AG04450 (cell line): Measurements from ENCODE around the gene NEDD4L. TPM values are rescaled to one million over a fixed set of nuclear protein-coding genes. Genes with fewer than 3 reads are reported as not detected.

Experiments
- CTCF ChIA-PET: fragments of 300-600, 350-600 bp; formaldehyde crosslinking; extraction: SDS; loops from one replicate; lab custom pipeline; 2022; ENCODE audit warnings: antibody characterized with exemption, inconsistent platforms; lab: Charles Lee
- POLR2A ChIA-PET: fragments of 350-600 bp; formaldehyde crosslinking; extraction: SDS; loops from one replicate; lab custom pipeline; 2021; ENCODE audit warnings: antibody characterized with exemption, inconsistent platforms; lab: Yijun Ruan, JAX
- DNase-seq: peaks from one replicate; pipeline ENCODE4 v3.0.0-alpha.2; 2011; ENCODE audit warnings: low read depth, low spot score
- H3K27ac ChIP-seq: one replicate; pipeline ENCODE4 v1.5.1; 2012; ENCODE audit warnings: low read depth, low read length, control low read depth
- H3K27me3 ChIP-seq: one replicate; pipeline ENCODE4 v1.6.0; 2012; ENCODE audit warnings: low read length; ENCODE audit not compliant: control insufficient read depth, insufficient read depth
- H3K4me3 ChIP-seq: 2 replicates; pipeline ENCODE4 v1.5.1; 2011; ENCODE audit warnings: mild to moderate bottlenecking, low read depth, low read length, control low read depth
- H3K9me3 ChIP-seq: 2 replicates; pipeline ENCODE4 v1.5.1; 2012; ENCODE audit warnings: low read length; ENCODE audit not compliant: control insufficient read depth, insufficient read depth
- CTCF ChIP-seq: IDR thresholded peaks from 2 replicates; pipeline ENCODE4 v1.5.1; 2011; ENCODE audit warnings: low read depth, low read length, control low read depth, inconsistent platforms
- polyA plus RNA-seq: library from polyadenylated mRNA; depleted of rRNA; stranded (reverse); fragments of >200 nt; gene quantifications from 2 replicates; pipeline ENCODE4 v1.2.3, GENCODE V29; 2011

NEDD4L gene
- polyA plus RNA-seq, 1 experiment, result 15.0 TPM

DNA sequence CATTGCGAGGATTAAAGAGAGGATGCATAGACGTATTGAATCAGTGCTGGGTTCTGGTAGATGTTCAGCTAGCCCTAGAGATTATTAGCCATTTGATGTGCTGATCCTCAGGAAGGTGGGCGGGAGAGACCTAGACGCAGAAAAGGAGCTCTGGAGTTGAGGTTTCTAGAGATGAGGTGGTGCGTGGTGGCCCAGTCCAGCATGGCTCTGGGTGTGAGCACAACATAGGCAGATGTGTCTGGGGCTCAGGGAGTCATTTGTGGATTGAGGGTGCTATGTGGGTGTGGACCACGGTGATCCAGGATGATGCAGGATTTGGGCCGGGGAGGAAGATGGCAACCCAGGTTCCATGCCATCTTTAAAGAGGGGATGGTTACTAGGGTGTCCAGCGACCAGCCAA lies 102.1 kb downstream of the NEDD4L start:
- no peak overlapping the region for H3K27ac ChIP-seq
- H3K4me3 ChIP-seq, result no peak overlapping the region
- H3K9me3 ChIP-seq, result peaks cover 3% of the 10 kb centered on the region; the same call in 1 of the 2 replicates
- POLR2A ChIA-PET, result no interaction called here
- DNase-seq, result no peak
- H3K27me3 ChIP-seq, result peaks cover 3% of the 10 kb centered on the region
- TF ChIP-seq CTCF, result no peak
- CTCF ChIA-PET, result interaction anchor here (0.6 to 3.2 kb wide), 3 partner anchors 9 to 297 kb away, joined by 3 to 14 read pairs (median 3); no protein-coding TSS in a partner anchor

DNA sequence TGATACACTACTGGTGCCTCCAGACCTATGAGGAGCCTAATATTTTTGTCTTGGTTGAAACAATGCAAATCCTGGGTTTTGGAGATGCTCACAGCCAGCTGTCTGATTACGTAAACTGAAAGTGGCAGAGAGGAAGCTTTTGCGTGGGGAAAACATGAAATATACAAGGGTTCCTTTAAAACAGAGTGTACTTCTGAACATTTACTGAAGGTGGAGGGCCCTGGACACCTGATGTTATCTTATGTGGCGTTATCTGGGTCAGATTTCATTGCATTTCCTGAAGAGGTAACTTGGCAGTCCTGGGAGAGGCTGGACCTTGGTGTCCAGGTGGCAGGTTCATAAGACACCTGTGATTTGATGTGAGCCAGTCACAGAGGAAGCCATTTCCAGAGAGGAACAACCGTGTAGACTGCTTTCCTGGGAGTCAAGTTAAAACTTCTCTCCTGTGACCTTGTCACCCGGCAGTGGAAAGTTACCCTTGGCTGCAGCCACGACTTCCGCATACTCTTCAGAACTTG lies 105.0 kb downstream of the NEDD4L start:
- H3K27ac ChIP-seq, result no peak overlapping the region
- no peak for TF ChIP-seq CTCF
- peaks cover 3% of the 10 kb centered on the region; the same call in 1 of the 2 replicates for H3K9me3 ChIP-seq
- H3K27me3 ChIP-seq, result peaks cover 3% of the 10 kb centered on the region
- no peak overlapping the region for H3K4me3 ChIP-seq
- CTCF ChIA-PET, result interaction anchor here (1.4 kb wide), 2 partner anchors 13 to 32 kb away, joined by 4 to 6 read pairs; no protein-coding TSS in a partner anchor
- DNase-seq, result no peak
- POLR2A ChIA-PET, result no interaction called here

GRCh38 chr18:58150772-58151171 lies 106.7 kb downstream of the NEDD4L start:
- CTCF ChIA-PET, result interaction anchor here (0.8 to 1.1 kb wide), 2 partner anchors 29 to 30 kb away, joined by 3 read pairs; no protein-coding TSS in a partner anchor

GRCh38 chr18:58152216-58152615 lies 108.2 kb downstream of the NEDD4L start:
- TF ChIP-seq CTCF, result no peak
- no peak for DNase-seq
- H3K9me3 ChIP-seq, result no peaks in the 10 kb centered on the region
- peaks cover 5% of the 10 kb centered on the region for H3K27me3 ChIP-seq
- ChIA-PET CTCF (no interaction called here), POLR2A (no interaction called here)
- H3K4me3 ChIP-seq, result no peak overlapping the region
- no peak overlapping the region for H3K27ac ChIP-seq

More at GRCh38 chr18:58150772-58151171, 106.7 kb downstream of the NEDD4L start:
- peaks cover 8% of the 10 kb centered on the region for H3K27me3 ChIP-seq
- no peak for TF ChIP-seq CTCF
- no peak overlapping the region for H3K4me3 ChIP-seq
- no peak for DNase-seq
- POLR2A ChIA-PET, result no interaction called here
- no peak overlapping the region for H3K27ac ChIP-seq
- no peaks in the 10 kb centered on the region for H3K9me3 ChIP-seq

DNA sequence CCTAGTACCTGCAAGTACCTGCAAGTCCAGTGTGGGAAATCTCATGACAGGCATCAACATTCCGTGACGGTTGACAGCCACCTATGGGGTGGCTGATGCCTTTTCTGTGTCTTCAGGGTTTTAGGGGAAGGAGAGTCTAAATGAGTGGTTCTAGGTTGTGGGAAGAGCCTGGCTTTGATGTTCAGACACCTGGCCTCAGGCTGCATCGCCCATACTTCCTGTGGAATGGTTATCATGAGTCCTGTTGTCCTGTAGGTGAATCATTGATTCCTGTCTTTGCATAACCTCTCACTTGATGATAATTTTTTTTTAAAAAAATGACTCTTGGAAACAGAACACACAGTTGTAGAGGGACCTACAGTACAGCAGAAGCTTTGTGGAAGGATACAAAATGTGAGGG lies 108.9 kb downstream of the NEDD4L start:
- Histone ChIP-seq H3K9me3 (no peaks in the 10 kb centered on the region), H3K27me3 (peaks cover 5% of the 10 kb centered on the region), H3K4me3 (no peak overlapping the region), H3K27ac (no peak overlapping the region)
- no peak for DNase-seq
- ChIA-PET CTCF (no interaction called here), POLR2A (no interaction called here)
- no peak for TF ChIP-seq CTCF
